Activated effector memory CD4-positive, alpha-beta T cell treated with anti-CD3 and anti-CD28 coated beads, Interleukin-2, amount 50 U/mL, for 16 hours (primary cell): ENCODE measurements around the gene DNASE1.

Experiments used
- DNase-seq: peaks from one replicate; pipeline ENCODE4 v3.0.0-alpha.2; 2020

DNASE1 gene

GRCh38 chr16:3654249-3654991 is at the start of gene DNASE1:
TSS of gene DNASE1 (plus strand) at chr16:3654691. CDS start at chr16:3655374, 683 bp downstream.
- peak; percentile 82 for DNase-seq

GRCh38 chr16:3606441-3606840 is 48.0 kb upstream of the DNASE1 start:
- peak; percentile 60 for DNase-seq

GRCh38 chr16:3607161-3607560 is 47.3 kb upstream of the DNASE1 start:
- DNase-seq, result peak; percentile 13

GRCh38 chr16:3607634-3608033 is 46.9 kb upstream of the DNASE1 start:
- DNase-seq, result peak; percentile 1

- DNase-seq, result no peak
These were observed 46.4 kb upstream of the DNASE1 start for GRCh38 chr16:3608069-3608468.

- DNase-seq, result peak; percentile 33
These were observed 45.5 kb upstream of the DNASE1 start for GRCh38 chr16:3608976-3609375.

- DNase-seq, result peak; percentile 21
These were observed 44.4 kb upstream of the DNASE1 start for GRCh38 chr16:3609895-3610697.

GRCh38 chr16:3610698-3611145 is 43.8 kb upstream of the DNASE1 start:
- no peak for DNase-seq

- peak; percentile 96 for DNase-seq
These were observed 43.1 kb upstream of the DNASE1 start, which contains the start of gene SLX4 for GRCh38 chr16:3611146-3611975. TSS of gene SLX4 (minus strand) at chr16:3611606. CDS start at chr16:3608964, 2,642 bp downstream.

- DNase-seq, result peak; percentile 55
These were observed 41.7 kb upstream of the DNASE1 start for GRCh38 chr16:3612510-3613466.

GRCh38 chr16:3618769-3619141 is 35.7 kb upstream of the DNASE1 start:
- DNase-seq, result no peak

- DNase-seq, result no peak
These were observed 30.8 kb upstream of the DNASE1 start for GRCh38 chr16:3623642-3624041.

- no peak for DNase-seq
These were observed 29.2 kb upstream of the DNASE1 start for GRCh38 chr16:3625331-3625730.

- DNase-seq, result no peak
These were observed 28.4 kb upstream of the DNASE1 start for GRCh38 chr16:3625911-3626732.

- DNase-seq, result no peak
These were observed 17.0 kb upstream of the DNASE1 start for GRCh38 chr16:3637371-3637923.

GRCh38 chr16:3638916-3639644 is 15.4 kb upstream of the DNASE1 start:
- DNase-seq, result no peak

- DNase-seq, result no peak
These were observed 14.3 kb upstream of the DNASE1 start for GRCh38 chr16:3640207-3640606.

- DNase-seq, result no peak
These were observed 13.6 kb upstream of the DNASE1 start for GRCh38 chr16:3640632-3641501.
